OCI-LY3 (cell line): ENCODE measurements around the gene FAM227B.

Experiments
- EZH2phosphoT487 ChIP-seq: fragments of 200-600 bp; shearing (Covaris generic); IDR thresholded peaks from 2 replicates; pipeline ENCODE4 v1.6.1; 2018; ENCODE audit warnings: antibody characterized with exemption, mixed run types, low read depth
- TF ChIP-seq, protein P1 (sequence below): fragments of 200-600, 300-600 bp; sonication (generic); IDR thresholded peaks from 2 replicates; pipeline ENCODE4 v1.5.1; 2014; ENCODE audit warnings: antibody characterized with exemption, low read length, low read depth

DNA sequence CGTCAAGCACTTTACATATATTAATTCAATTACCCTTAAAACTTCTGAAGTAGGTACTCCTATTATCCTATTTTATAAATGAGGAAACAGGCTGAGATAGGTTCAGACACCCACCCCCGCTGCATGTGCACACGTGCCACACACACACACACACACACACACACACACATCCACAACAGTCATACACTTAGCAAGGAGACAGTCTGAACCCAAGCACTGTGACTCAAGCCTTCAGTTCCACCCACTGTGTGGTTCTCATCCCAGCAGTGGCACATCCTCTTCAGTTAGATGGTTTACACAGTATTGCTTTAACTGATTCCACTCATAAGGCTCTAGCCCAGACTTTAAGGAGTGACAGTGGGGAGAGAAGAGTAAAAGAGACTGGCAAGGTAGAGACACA lies 288.7 kb downstream of the FAM227B start:
- TF ChIP-seq, protein P1, sequence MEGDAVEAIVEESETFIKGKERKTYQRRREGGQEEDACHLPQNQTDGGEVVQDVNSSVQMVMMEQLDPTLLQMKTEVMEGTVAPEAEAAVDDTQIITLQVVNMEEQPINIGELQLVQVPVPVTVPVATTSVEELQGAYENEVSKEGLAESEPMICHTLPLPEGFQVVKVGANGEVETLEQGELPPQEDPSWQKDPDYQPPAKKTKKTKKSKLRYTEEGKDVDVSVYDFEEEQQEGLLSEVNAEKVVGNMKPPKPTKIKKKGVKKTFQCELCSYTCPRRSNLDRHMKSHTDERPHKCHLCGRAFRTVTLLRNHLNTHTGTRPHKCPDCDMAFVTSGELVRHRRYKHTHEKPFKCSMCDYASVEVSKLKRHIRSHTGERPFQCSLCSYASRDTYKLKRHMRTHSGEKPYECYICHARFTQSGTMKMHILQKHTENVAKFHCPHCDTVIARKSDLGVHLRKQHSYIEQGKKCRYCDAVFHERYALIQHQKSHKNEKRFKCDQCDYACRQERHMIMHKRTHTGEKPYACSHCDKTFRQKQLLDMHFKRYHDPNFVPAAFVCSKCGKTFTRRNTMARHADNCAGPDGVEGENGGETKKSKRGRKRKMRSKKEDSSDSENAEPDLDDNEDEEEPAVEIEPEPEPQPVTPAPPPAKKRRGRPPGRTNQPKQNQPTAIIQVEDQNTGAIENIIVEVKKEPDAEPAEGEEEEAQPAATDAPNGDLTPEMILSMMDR: no peak
- TF ChIP-seq EZH2phosphoT487: no peak
